Left lung (tissue), 10 donors: ENCODE measurements around the gene DNASE1. TPM values are rescaled to one million over a fixed set of nuclear protein-coding genes. Genes with fewer than 3 reads are reported as not detected.
"Not testable (repeated sequence)": the region's sequence is repeated elsewhere in the genome, so short reads cannot be mapped to it uniquely, and the experiment has no call there.

Experiments used
- ATAC-seq: fragments of 200-7000 bp; cut with Tn5 transposase; one replicate; pipeline ENCODE4 v1.9.1; 2020; ENCODE audit warnings: moderate library complexity
- DNase-seq, 4 donors: peaks; one replicate each; pipeline ENCODE4 v3.0.0-alpha.2; 2013 to 2020
- H3K27ac ChIP-seq, 2 donors: fragments of 200-600 bp; sonication (generic) in 1 of 2; one replicate each; pipeline versions ENCODE4 v1.5.0 to v1.8.0; 2020 to 2021
- H3K27me3 ChIP-seq, 2 donors: fragments of 200-600 bp; sonication (generic) in 1 of 2; one replicate each; pipeline versions ENCODE4 v1.5.0 to v1.8.0; 2020 to 2021
- H3K36me3 ChIP-seq, 2 donors: fragments of 200-600 bp; sonication (generic) in 1 of 2; one replicate each; pipeline versions ENCODE4 v1.5.0 to v1.8.0; 2020 to 2021
- H3K4me1 ChIP-seq, 2 donors: fragments of 200-600 bp; one replicate each; pipeline ENCODE4 v1.8.0; 2021
- H3K4me3 ChIP-seq, 2 donors: fragments of 200-600 bp; sonication (generic) in 1 of 2; one replicate each; pipeline versions ENCODE4 v1.5.0 to v1.8.0; 2020 to 2021; ENCODE audit warnings: mild to moderate bottlenecking in 1 of 2
- H3K9me3 ChIP-seq, 2 donors: fragments of 200-600 bp; sonication (generic) in 1 of 2; one replicate each; pipeline versions ENCODE4 v1.5.0 to v1.8.0; 2020 to 2021
- CTCF ChIP-seq, 2 donors: fragments of 200-600 bp; sonication (generic) in 1 of 2; IDR thresholded peaks; one replicate each; pipeline versions ENCODE4 v1.5.0 to v1.8.0; 2021; ENCODE audit warnings: antibody characterized with exemption in 2 of 2
- intact Hi-C, 2 donors: fragments of 100-400 bp; cut with DNase I; formaldehyde crosslinking; loops; one replicate each; pipeline versions ENCODE4 v1.11.2 to v1.14.2; 2022
- polyA plus RNA-seq, 6 donors: library from polyadenylated mRNA; unstranded; fragments of 120-200 nt; gene quantifications; one replicate each; pipeline ENCODE4 v1.2.1, GENCODE V29; 2013; ENCODE audit not compliant: insufficient read length in 6 of 6
- total RNA-seq, 2 donors: library from RNA; stranded (reverse); fragmentation: NEBNext Ultra II Directional; extraction: Animal tissue kit (Norgen Biotek cat#: 25700); gene quantifications; one replicate each; pipeline ENCODE4 v1.2.1, GENCODE V29; 2021
- donor health status: DM: no; HTN: yes; CAD: no.
- donor health status: DM: no; HTN: no; CAD: no.

The DNASE1 gene
- total and polyA plus RNA-seq, 8 donors = 14.6 to 30.0 (median 28.1) TPM

- Histone ChIP-seq H3K36me3 (peaks cover 0 to 53% of the 10 kb centered on the region in 2 donors), H3K4me1 (no peaks in the 10 kb centered on the region), H3K27ac (no peak overlapping the region), H3K9me3 (no peaks in the 10 kb centered on the region), H3K27me3 (no peaks in the 10 kb centered on the region), H3K4me3 (no peak overlapping the region)
- ATAC-seq (no peak), DNase-seq (peak in 2 of 4 donors; percentile 21)
- TF ChIP-seq CTCF (IDR thresholded peaks at IDR 0.05) = no peak
- intact Hi-C loops = no loop called here
Observed at GRCh38 chr16:3652373-3653195, 1.9 kb upstream of the DNASE1 start.

- Histone ChIP-seq H3K36me3 (peaks cover 0 to 78% of the 10 kb centered on the region in 2 donors), H3K9me3 (no peaks in the 10 kb centered on the region), H3K27ac (no peak overlapping the region), H3K4me1 (no peaks in the 10 kb centered on the region), H3K27me3 (no peaks in the 10 kb centered on the region), H3K4me3 (no peak overlapping the region)
- ATAC-seq = no peak
- DNase-seq = peak in 2 of 4 donors; percentile 24 to 65
- no peak for TF ChIP-seq CTCF (IDR thresholded peaks at IDR 0.05)
- intact Hi-C loops = no loop called here
Observed at GRCh38 chr16:3655030-3655395, 522 bp downstream of the DNASE1 start.

DNA sequence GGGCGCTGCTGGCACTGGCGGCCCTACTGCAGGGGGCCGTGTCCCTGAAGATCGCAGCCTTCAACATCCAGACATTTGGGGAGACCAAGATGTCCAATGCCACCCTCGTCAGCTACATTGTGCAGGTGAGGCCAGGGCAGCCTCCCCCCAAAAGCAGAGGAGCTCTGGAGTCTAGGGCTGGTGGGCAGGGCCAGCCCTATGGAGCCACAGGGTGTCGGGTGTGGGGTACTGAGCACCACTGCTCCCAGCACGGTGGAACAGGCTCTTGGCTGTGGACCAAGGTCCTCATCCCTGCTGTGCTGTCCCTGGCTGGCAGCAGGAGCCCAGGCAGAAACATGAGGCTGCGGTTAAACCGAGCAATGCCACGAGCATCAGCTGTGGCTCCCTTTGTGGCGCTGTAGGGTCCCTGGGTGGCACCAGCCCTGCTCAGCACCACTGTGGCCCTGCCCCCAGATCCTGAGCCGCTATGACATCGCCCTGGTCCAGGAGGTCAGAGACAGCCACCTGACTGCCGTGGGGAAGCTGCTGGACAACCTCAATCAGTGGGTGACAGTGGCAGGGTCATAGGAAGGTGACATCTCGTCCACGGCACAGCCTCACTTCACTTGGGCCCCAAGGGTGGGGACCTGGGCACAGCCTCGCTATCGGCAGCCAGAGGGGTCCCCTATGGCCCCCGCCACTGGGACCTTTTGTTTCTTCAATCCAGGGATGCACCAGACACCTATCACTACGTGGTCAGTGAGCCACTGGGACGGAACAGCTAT lies 1.1 kb downstream of the DNASE1 start:
- intact Hi-C loops = no loop called here
- no peak for TF ChIP-seq CTCF (IDR thresholded peaks at IDR 0.05)
- no peaks in the 10 kb centered on the region for H3K27me3 ChIP-seq
- H3K27ac ChIP-seq = no peak overlapping the region
- ATAC-seq = no peak
- H3K36me3 ChIP-seq = peaks cover 0 to 83% of the 10 kb centered on the region in 2 donors
- H3K9me3 ChIP-seq = no peaks in the 10 kb centered on the region
- H3K4me3 ChIP-seq = no peak overlapping the region
- H3K4me1 ChIP-seq = no peaks in the 10 kb centered on the region
- peak in 2 of 4 donors; percentile 29 to 55 for DNase-seq

GRCh38 chr16:3656160-3656490 lies 1.6 kb downstream of the DNASE1 start:
- not testable (repeated sequence) for ATAC-seq

GRCh38 chr16:3656491-3657468 lies 2.3 kb downstream of the DNASE1 start:
- no peak overlapping the region for H3K4me3 ChIP-seq
- no peak overlapping the region for H3K27ac ChIP-seq
- H3K4me1 ChIP-seq = no peaks in the 10 kb centered on the region
- no peaks in the 10 kb centered on the region for H3K27me3 ChIP-seq
- no peaks in the 10 kb centered on the region for H3K9me3 ChIP-seq
- intact Hi-C loops = no loop called here
- ATAC-seq (no peak), DNase-seq (peak in 2 of 4 donors; percentile 17 to 51)
- peaks cover 0 to 88% of the 10 kb centered on the region in 2 donors for H3K36me3 ChIP-seq
- no peak for TF ChIP-seq CTCF (IDR thresholded peaks at IDR 0.05)

More at GRCh38 chr16:3656160-3656490, 1.6 kb downstream of the DNASE1 start:
- peaks cover 0 to 88% of the 10 kb centered on the region in 2 donors for H3K36me3 ChIP-seq
- H3K27ac ChIP-seq, H3K4me1 ChIP-seq, H3K4me3 ChIP-seq, H3K9me3 ChIP-seq, DNase-seq, intact Hi-C loops, H3K27me3 ChIP-seq: not testable (repeated sequence)
